Astrocyte (in vitro differentiated cells and primary cell): Measurements from ENCODE around the gene STAT1.

Source experiments
- CTCF ChIP-seq: IDR thresholded peaks from 2 replicates; pipeline ENCODE4 v1.5.1; 2011; ENCODE audit warnings: low read depth, mild to moderate bottlenecking, inconsistent platforms, low read length, moderate library complexity; ENCODE audit not compliant: insufficient read depth
- EZH2 ChIP-seq: IDR thresholded peaks from 2 replicates; pipeline ENCODE4 v1.6.1; 2012; ENCODE audit warnings: mild to moderate bottlenecking, low read length, inconsistent platforms; ENCODE audit not compliant: insufficient read depth

GRCh38 chr2:190968522-190968921 is 45.4 kb downstream of the STAT1 start:
- no peak for TF ChIP-seq CTCF
- TF ChIP-seq EZH2 = no peak
